Measurements from ENCODE around the gene LRRC39. TPM values are rescaled to one million over a fixed set of nuclear protein-coding genes. Genes with fewer than 3 reads are reported as not detected.

The LRRC39 gene
- polyA plus RNA-seq (2012; ENCODE audit: insufficient read depth, insufficient read length, low read depth): 1.2 TPM

DNA sequence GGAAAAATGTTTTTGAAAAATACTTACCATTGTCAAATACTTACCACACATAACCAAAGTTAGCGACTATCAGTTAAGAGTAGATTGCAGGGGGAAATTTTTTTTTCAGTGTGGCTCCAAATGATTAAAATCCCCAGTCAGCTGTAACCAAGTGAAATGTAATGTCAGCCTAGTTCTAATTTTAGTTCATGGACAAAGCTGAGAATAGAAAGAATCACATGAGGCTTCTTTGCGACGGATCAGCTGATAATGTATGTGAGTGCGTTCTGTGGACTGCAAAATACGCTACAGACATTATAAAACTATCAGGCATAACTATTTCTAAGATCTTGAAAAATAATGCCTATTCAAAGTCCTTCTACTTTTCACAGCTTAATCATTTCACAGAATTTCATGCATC lies at the start of gene LRRC39:
TSS of gene LRRC39 (minus strand) at position 166 of the 400 bp plus-strand sequence. CDS start 9,740 bp downstream, outside the sequence.
- H3K4me3 ChIP-seq (ENCODE audit: low read depth, low read length): no peak within 1 kb of the TSS
- no peak for DNase-seq
- no peaks in the 10 kb centered on the region for H3K9me3 ChIP-seq
- no peaks in the 10 kb centered on the region for H3K36me3 ChIP-seq
- no peaks in the 10 kb centered on the region for H3K4me1 ChIP-seq
- TF ChIP-seq, protein P1, sequence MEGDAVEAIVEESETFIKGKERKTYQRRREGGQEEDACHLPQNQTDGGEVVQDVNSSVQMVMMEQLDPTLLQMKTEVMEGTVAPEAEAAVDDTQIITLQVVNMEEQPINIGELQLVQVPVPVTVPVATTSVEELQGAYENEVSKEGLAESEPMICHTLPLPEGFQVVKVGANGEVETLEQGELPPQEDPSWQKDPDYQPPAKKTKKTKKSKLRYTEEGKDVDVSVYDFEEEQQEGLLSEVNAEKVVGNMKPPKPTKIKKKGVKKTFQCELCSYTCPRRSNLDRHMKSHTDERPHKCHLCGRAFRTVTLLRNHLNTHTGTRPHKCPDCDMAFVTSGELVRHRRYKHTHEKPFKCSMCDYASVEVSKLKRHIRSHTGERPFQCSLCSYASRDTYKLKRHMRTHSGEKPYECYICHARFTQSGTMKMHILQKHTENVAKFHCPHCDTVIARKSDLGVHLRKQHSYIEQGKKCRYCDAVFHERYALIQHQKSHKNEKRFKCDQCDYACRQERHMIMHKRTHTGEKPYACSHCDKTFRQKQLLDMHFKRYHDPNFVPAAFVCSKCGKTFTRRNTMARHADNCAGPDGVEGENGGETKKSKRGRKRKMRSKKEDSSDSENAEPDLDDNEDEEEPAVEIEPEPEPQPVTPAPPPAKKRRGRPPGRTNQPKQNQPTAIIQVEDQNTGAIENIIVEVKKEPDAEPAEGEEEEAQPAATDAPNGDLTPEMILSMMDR (IDR thresholded peaks at IDR 0.05; ENCODE audit: low read depth, low read length): no peak
- no peaks in the 10 kb centered on the region for H3K27me3 ChIP-seq

DNA sequence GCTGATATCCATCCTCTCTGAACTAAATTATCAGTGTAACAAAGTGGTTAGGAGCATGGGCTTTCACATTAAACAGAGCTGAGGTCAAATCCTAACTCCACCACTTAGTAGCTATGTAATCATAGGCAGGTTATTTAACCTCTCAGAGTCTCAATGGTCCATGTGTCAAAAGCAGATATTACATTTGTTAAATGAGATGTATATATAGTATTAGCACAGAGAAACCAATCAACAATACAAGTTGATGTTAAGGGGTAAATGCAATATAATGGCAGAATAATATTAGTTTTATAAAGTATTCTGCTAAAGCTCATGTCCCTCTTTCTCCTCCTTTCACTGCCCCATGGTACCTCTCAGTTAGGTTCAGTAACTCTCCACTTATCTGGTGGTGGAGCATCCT lies 44.4 kb upstream of the LRRC39 start:
- DNase-seq: no peak
- Histone ChIP-seq H3K4me1 (no peaks in the 10 kb centered on the region), H3K9me3 (no peaks in the 10 kb centered on the region), H3K27me3 (no peaks in the 10 kb centered on the region), H3K36me3 (no peaks in the 10 kb centered on the region), H3K4me3 (ENCODE audit: low read depth, low read length) (no peak overlapping the region)
- TF ChIP-seq, protein P1 (IDR thresholded peaks at IDR 0.05; ENCODE audit: low read depth, low read length): no peak

DNA sequence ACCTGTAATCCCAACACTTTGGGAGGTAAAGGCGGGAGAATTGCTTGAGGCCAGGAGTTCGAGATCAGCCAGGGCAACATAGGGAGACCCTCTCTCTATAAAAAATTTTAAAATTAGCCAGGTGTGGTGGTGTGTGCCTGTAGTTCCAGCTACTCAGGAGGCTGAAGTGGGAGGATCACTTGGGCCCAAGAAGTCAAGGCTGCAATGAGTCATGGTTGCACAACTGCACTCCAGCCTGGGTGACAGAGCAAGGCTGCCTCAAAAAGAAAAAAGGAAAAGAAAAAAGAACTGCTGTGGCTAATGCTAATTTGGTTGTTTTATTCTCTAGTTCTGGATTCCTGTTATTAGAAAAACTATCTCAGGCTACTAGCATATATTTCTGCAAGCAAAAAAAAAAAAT lies 41.8 kb upstream of the LRRC39 start:
- H3K9me3 ChIP-seq: no peaks in the 10 kb centered on the region
- no peak for DNase-seq
- TF ChIP-seq, protein P1 (IDR thresholded peaks at IDR 0.05; ENCODE audit: low read depth, low read length): no peak
- no peaks in the 10 kb centered on the region; the same call in 1 of the 2 replicates for H3K36me3 ChIP-seq
- no peak overlapping the region for H3K4me3 ChIP-seq (ENCODE audit: low read depth, low read length)
- H3K27me3 ChIP-seq: no peaks in the 10 kb centered on the region
- H3K4me1 ChIP-seq: no peaks in the 10 kb centered on the region

DNA sequence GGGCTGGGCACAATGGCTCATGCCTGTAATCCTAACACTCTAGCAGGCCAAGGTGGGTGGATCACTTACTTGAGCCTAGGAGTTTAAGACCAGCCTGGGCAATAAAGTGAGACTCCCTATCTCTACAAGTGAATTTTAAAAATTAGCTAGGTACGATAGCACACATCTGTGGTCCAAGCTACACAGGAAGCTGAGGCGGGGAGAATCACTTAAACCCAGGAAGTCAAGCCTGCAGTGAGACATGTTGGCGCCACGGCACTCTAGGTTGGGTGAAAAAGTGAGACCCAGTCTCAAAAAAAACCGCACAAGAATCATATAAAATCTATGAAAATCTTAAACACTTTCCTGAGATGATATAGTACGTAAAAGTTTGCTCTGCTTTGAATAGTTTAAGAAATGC lies 41.4 kb upstream of the LRRC39 start:
- H3K27me3 ChIP-seq: no peaks in the 10 kb centered on the region
- TF ChIP-seq, protein P1 (IDR thresholded peaks at IDR 0.05; ENCODE audit: low read depth, low read length): no peak
- no peaks in the 10 kb centered on the region for H3K9me3 ChIP-seq
- H3K4me1 ChIP-seq: no peaks in the 10 kb centered on the region
- H3K4me3 ChIP-seq (ENCODE audit: low read depth, low read length): no peak overlapping the region
- no peak for DNase-seq
- peaks cover 2% of the 10 kb centered on the region for H3K36me3 ChIP-seq

DNA sequence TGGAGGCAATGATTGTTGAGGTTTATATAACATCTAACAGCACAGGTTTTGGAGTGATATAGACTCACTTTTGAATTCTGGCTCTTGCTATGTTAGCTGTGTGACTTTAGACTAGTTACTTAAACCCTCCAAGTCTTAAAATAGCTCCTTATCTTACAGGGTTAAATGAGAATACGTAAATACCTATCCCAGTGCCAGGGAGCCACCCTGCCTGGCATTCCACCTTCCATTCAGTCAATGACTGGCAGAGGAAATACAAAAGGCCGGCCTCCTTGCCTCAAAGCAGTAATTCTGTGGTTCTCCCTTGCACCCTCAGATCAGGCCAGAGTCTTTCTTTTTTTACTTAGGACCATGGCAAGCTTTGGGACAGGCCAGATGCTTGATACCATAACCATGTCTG lies 39.8 kb upstream of the LRRC39 start:
- TF ChIP-seq, protein P1 (IDR thresholded peaks at IDR 0.05; ENCODE audit: low read depth, low read length): no peak
- no peaks in the 10 kb centered on the region for H3K4me1 ChIP-seq
- DNase-seq: no peak
- no peak overlapping the region for H3K4me3 ChIP-seq (ENCODE audit: low read depth, low read length)
- peaks cover 9% of the 10 kb centered on the region for H3K36me3 ChIP-seq
- no peaks in the 10 kb centered on the region for H3K9me3 ChIP-seq
- H3K27me3 ChIP-seq: no peaks in the 10 kb centered on the region

DNA sequence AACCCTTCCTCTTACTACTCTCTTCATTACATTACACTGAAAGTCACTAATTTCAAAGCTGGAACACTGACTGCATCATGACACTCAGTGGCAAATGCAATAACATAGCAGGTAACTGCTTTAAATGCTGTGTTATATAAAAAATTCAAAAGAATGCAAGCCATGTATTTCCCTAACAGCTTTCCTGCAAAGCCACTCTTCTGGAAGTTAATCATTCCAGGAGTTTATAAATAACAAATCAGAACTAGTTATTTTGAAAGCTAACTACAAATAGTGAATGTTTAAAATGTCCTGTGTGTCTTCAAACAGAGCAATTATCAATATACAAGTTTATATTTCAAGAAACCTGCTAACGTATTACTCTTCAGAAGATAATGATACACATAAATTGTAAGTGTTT lies 37.0 kb upstream of the LRRC39 start:
- H3K27me3 ChIP-seq: no peaks in the 10 kb centered on the region
- TF ChIP-seq, protein P1 (IDR thresholded peaks at IDR 0.05; ENCODE audit: low read depth, low read length): no peak
- no peaks in the 10 kb centered on the region for H3K9me3 ChIP-seq
- no peak overlapping the region for H3K4me3 ChIP-seq (ENCODE audit: low read depth, low read length)
- no peak for DNase-seq
- H3K4me1 ChIP-seq: no peaks in the 10 kb centered on the region
- peaks cover 15% of the 10 kb centered on the region for H3K36me3 ChIP-seq

Measured in BE2C (cell line).